ENCODE results near the gene RBM6. TPM values are rescaled to one million over a fixed set of nuclear protein-coding genes. Genes with fewer than 3 reads are reported as not detected.
A peak's percentile ranks its signal among the peaks of the same experiment; 100 is the strongest.

Gene RBM6
- total and polyA plus RNA-seq, 4 experiments from 2014 or later, result 17.9 to 194 (median 118) TPM

- POLR2A ChIA-PET (ENCODE audit: partially characterized antibody), result interaction anchor here (1.0 kb wide), 1 partner anchor 102 kb away, joined by 3 read pairs; no protein-coding TSS in a partner anchor
- Mint-ChIP-seq H3K36me3 (peaks cover 3 to 12% of the 10 kb centered on the region in 2 donors), H3K4me1 (peaks cover 0 to 11% (median 3%) of the 10 kb centered on the region in 4 donors), H3K27me3 (no peaks in the 10 kb centered on the region), H3K4me3 (no peak overlapping the region), H3K9me3 (peaks cover 0 to 4% (median 0%) of the 10 kb centered on the region in 8 donors), H3K27ac (peak overlapping the region in 2 of 7 donors; percentile 9 to 69)
- H3K9me3 ChIP-seq (ENCODE audit: control insufficient read depth in 1 of 2, low read length in 2 of 2), result no peaks in the 10 kb centered on the region
- peaks cover 7% of the 10 kb centered on the region for H3K36me3 ChIP-seq (ENCODE audit: insufficient read depth, low read length)
- H3K27me3 ChIP-seq (ENCODE audit: insufficient read depth, low read length), result no peaks in the 10 kb centered on the region
- no peak overlapping the region for H3K27ac ChIP-seq (ENCODE audit: low read depth, low read length)
- no peak overlapping the region for H3K4me3 ChIP-seq (ENCODE audit: low read length in 2 of 2)
- H3K4me1 ChIP-seq (ENCODE audit: insufficient read depth, low read length), result no peaks in the 10 kb centered on the region
- CTCF ChIA-PET (ENCODE audit: partially characterized antibody), result interaction anchor here (1.0 kb wide), 1 partner anchor 68 kb away, joined by 4 read pairs; the partner anchor contains the start of gene GNAT1
- intact Hi-C loops (cut with micrococcal nuclease), result no loop called here
- no peak for DNase-seq
Measured at GRCh38 chr3:50124052-50124799, 184.3 kb downstream of the RBM6 start.

- H3K27ac ChIP-seq (ENCODE audit: low read depth, low read length), result no peak overlapping the region
- H3K27ac Mint-ChIP-seq, result peak overlapping the region in 1 of 7 donors; percentile 9
- CTCF ChIA-PET (ENCODE audit: partially characterized antibody), result no interaction called here
Measured at GRCh38 chr3:50124800-50125178, 184.8 kb downstream of the RBM6 start.

GRCh38 chr3:50125541-50126286 lies 185.8 kb downstream of the RBM6 start:
- Mint-ChIP-seq H3K9me3 (peaks cover 0 to 4% (median 0%) of the 10 kb centered on the region in 8 donors), H3K4me3 (no peak overlapping the region), H3K27ac (peak overlapping the region in 1 of 7 donors; percentile 30), H3K4me1 (peaks cover 0 to 11% (median 3%) of the 10 kb centered on the region in 4 donors), H3K36me3 (peaks cover 0 to 3% of the 10 kb centered on the region in 2 donors), H3K27me3 (no peaks in the 10 kb centered on the region)
- Histone ChIP-seq H3K9me3 (ENCODE audit: control insufficient read depth in 1 of 2, low read length in 2 of 2) (no peaks in the 10 kb centered on the region), H3K27ac (ENCODE audit: low read depth, low read length) (no peak overlapping the region), H3K4me1 (ENCODE audit: insufficient read depth, low read length) (no peaks in the 10 kb centered on the region), H3K27me3 (ENCODE audit: insufficient read depth, low read length) (no peaks in the 10 kb centered on the region), H3K36me3 (ENCODE audit: insufficient read depth, low read length) (no peaks in the 10 kb centered on the region), H3K4me3 (ENCODE audit: low read length in 2 of 2) (no peak overlapping the region)
- CTCF ChIA-PET (ENCODE audit: partially characterized antibody), result no interaction called here
- no peak for DNase-seq
- POLR2A ChIA-PET (ENCODE audit: partially characterized antibody), result no interaction called here
- intact Hi-C loops (cut with micrococcal nuclease), result no loop called here

More at GRCh38 chr3:50124800-50125178, 184.8 kb downstream of the RBM6 start:
- H3K4me3 ChIP-seq (ENCODE audit: low read length in 2 of 2), result no peak overlapping the region
- Mint-ChIP-seq H3K27me3 (no peaks in the 10 kb centered on the region), H3K9me3 (peaks cover 0 to 4% (median 0%) of the 10 kb centered on the region in 8 donors), H3K4me1 (peaks cover 0 to 11% (median 3%) of the 10 kb centered on the region in 4 donors), H3K4me3 (no peak overlapping the region), H3K36me3 (peaks cover 2 to 10% of the 10 kb centered on the region in 2 donors)
- intact Hi-C loops (cut with micrococcal nuclease), result no loop called here
- no peaks in the 10 kb centered on the region for H3K27me3 ChIP-seq (ENCODE audit: insufficient read depth, low read length)
- POLR2A ChIA-PET (ENCODE audit: partially characterized antibody), result no interaction called here
- H3K9me3 ChIP-seq (ENCODE audit: control insufficient read depth in 1 of 2, low read length in 2 of 2), result no peaks in the 10 kb centered on the region
- DNase-seq, result no peak
- H3K36me3 ChIP-seq (ENCODE audit: insufficient read depth, low read length), result peaks cover 6% of the 10 kb centered on the region
- no peaks in the 10 kb centered on the region for H3K4me1 ChIP-seq (ENCODE audit: insufficient read depth, low read length)

- H3K27ac ChIP-seq (ENCODE audit: low read depth, low read length), result no peak overlapping the region
- ChIA-PET CTCF (ENCODE audit: partially characterized antibody) (no interaction called here), POLR2A (ENCODE audit: partially characterized antibody) (no interaction called here)
- H3K36me3 ChIP-seq (ENCODE audit: insufficient read depth, low read length), result no peaks in the 10 kb centered on the region
- intact Hi-C loops (cut with micrococcal nuclease), result no loop called here
- Mint-ChIP-seq H3K27ac (peak overlapping the region in 1 of 7 donors; percentile 44), H3K27me3 (no peaks in the 10 kb centered on the region), H3K4me3 (no peak overlapping the region), H3K4me1 (peaks cover 0 to 6% (median 1%) of the 10 kb centered on the region in 4 donors), H3K9me3 (peaks cover 0 to 4% (median 0%) of the 10 kb centered on the region in 8 donors), H3K36me3 (peaks cover 0 to under 1% of the 10 kb centered on the region in 2 donors)
- no peak overlapping the region for H3K4me3 ChIP-seq (ENCODE audit: low read length in 2 of 2)
- no peaks in the 10 kb centered on the region for H3K4me1 ChIP-seq (ENCODE audit: insufficient read depth, low read length)
- no peaks in the 10 kb centered on the region for H3K27me3 ChIP-seq (ENCODE audit: insufficient read depth, low read length)
- no peak for DNase-seq
- no peaks in the 10 kb centered on the region for H3K9me3 ChIP-seq (ENCODE audit: control insufficient read depth in 1 of 2, low read length in 2 of 2)
Measured at GRCh38 chr3:50126287-50127211, 186.6 kb downstream of the RBM6 start.

Other genes with a start within 250 kb of the RBM6 start
- gene AMIGO3, start 220.5 kb upstream of the RBM6 start, total RNA-seq, result not detected
- not detected for gene AMIGO3, start 220.5 kb upstream of the RBM6 start, polyA plus RNA-seq
- 10 to 100 TPM; 59.5 to 61.3 TPM for gene GMPPB, start 216.2 kb upstream of the RBM6 start, total RNA-seq
- 10 to 100 TPM; 22.2 to 24.0 TPM for gene GMPPB, start 216.2 kb upstream of the RBM6 start, polyA plus RNA-seq
- gene IP6K1, start 153.6 kb upstream of the RBM6 start, total RNA-seq, result 10 to 100 TPM; 50.1 to 60.0 TPM
- 10 to 100 TPM; 19.4 to 38.8 TPM for gene IP6K1, start 153.6 kb upstream of the RBM6 start, polyA plus RNA-seq
- gene CDHR4, start 140.3 kb upstream of the RBM6 start, total RNA-seq, result under 1 TPM in 1 of 2 experiments, not detected in 1; 0.17 TPM
- not detected for gene CDHR4, start 140.3 kb upstream of the RBM6 start, polyA plus RNA-seq
- 1 to 10 TPM in 1 of 2 experiments, under 1 TPM in 1; 0.55 to 1.2 TPM for gene INKA1, start 136.9 kb upstream of the RBM6 start, total RNA-seq
- 1 to 10 TPM in 1 of 2 donors, under 1 TPM in 1; 0.45 to 1.5 TPM for gene INKA1, start 136.9 kb upstream of the RBM6 start, polyA plus RNA-seq
- gene UBA7, start 126.2 kb upstream of the RBM6 start, total RNA-seq, result 100 to 1,000 TPM; 269 to 299 TPM
- 10 to 100 TPM; 39.8 to 45.7 TPM for gene UBA7, start 126.2 kb upstream of the RBM6 start, polyA plus RNA-seq
- gene TRAIP, start 83.6 kb upstream of the RBM6 start, total RNA-seq, result 1 to 10 TPM; 4.6 to 6.7 TPM
- 1 to 10 TPM; 1.0 to 1.9 TPM for gene TRAIP, start 83.6 kb upstream of the RBM6 start, polyA plus RNA-seq
- gene CAMKV, start 70.2 kb upstream of the RBM6 start, total RNA-seq, result not detected
- not detected for gene CAMKV, start 70.2 kb upstream of the RBM6 start, polyA plus RNA-seq
- 1 to 10 TPM; 1.3 TPM for gene MST1R, start 36.3 kb upstream of the RBM6 start, total RNA-seq
- under 1 TPM in 1 of 2 donors, not detected in 1; 0.38 TPM for gene MST1R, start 36.3 kb upstream of the RBM6 start, polyA plus RNA-seq
- 10 to 100 TPM in 1 of 2 experiments, 1 to 10 TPM in 1; 9.5 to 11.1 TPM for gene MON1A, start 10.3 kb upstream of the RBM6 start, total RNA-seq
- 10 to 100 TPM; 15.2 to 16.5 TPM for gene MON1A, start 10.3 kb upstream of the RBM6 start, polyA plus RNA-seq
- gene RBM5, start 148.8 kb downstream of the RBM6 start, total RNA-seq, result 100 to 1,000 TPM; 377 to 385 TPM
- 10 to 100 TPM; 16.7 to 47.9 TPM for gene RBM5, start 148.8 kb downstream of the RBM6 start, polyA plus RNA-seq
- gene SEMA3F, start 215.2 kb downstream of the RBM6 start, total RNA-seq, result not detected
- not detected for gene SEMA3F, start 215.2 kb downstream of the RBM6 start, polyA plus RNA-seq

Data from CD4-positive, alpha-beta memory T cell (primary cell).